HG03521 (cell line): ENCODE results near the gene SELL.
A peak's percentile ranks its signal among the peaks of the same experiment; 100 is the strongest.
"Not testable (repeated sequence)": the region's sequence is repeated elsewhere in the genome, so short reads cannot be mapped to it uniquely, and the experiment has no call there.

Experiments used
- ATAC-seq: cut with Tn5 transposase; IDR thresholded peaks from one replicate; pipeline ENCODE4 v1.9.1; 2021; ENCODE audit warnings: mild to moderate bottlenecking, moderate library complexity; ENCODE audit not compliant: unreplicated experiment

The SELL gene

GRCh38 chr1:169711469-169712308 is at the start of gene SELL:
SELL (minus strand) TSS chr1:169711620; CDS start chr1:169711498, 122 bp downstream.
- peak; percentile 66 for ATAC-seq

GRCh38 chr1:169759038-169759437 is 47.6 kb upstream of the SELL start:
- ATAC-seq = no peak

DNA sequence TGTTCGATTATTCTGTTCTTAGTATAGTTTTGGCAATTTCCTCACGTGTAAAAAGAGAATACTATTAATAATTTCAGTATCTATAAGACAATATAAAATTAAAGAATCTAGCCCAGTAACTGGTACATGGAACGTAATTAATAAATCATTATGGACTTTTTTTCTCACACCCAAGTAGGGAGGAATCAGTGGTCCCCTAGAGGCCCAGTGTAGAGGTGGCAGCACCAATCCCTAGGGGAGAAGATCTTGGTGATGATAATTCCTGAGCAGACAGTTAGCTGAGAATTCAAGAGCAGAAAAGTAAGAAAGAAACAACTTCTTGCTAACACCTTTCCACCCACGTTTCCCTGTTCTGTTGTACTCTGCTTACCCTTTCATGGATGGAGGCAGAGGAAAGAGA is 42.1 kb upstream of the SELL start:
- no peak for ATAC-seq

- ATAC-seq = no peak
Observed at GRCh38 chr1:169750041-169750440, 38.6 kb upstream of the SELL start.

- ATAC-seq = no peak
Observed at GRCh38 chr1:169746550-169746949, 35.1 kb upstream of the SELL start.

DNA sequence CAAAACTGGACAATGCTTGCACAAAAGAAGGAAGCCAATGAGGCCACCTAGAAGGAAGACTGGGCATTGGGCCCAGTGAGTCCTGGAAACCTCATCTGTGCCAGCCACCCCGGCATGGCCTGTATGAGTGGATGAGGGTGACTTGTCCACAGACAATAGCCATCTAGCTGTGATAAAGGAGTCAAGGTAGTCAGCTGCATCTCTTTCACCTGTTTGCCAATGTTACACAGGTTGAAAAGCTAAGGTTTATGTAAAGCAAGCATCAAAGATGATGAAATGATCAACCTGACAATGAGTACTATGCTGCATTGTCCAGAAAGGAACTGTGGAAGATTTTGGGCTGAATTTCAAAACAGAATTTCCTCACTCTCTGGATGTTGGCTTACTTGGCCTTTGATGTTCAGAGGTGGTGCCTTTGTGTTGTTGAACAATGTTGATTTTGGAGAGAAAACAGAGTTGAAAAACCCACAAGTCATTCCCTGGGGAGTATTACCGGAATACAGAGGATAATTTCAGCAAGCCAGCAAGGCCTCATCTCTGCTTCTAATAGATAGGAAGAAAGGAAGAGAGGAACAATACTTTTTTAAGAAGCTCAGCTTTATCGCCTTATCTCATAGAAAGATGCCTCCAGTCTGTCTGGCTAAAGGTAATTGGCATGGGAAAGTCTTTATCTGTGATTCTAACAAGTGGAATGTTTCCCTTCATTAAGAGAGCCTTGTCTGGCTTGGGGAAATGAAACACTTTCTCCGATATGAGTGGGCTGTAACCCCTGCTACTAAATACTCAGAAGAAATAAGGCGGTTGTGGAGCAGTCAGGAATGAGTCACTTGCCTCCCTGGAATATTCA is 33.8 kb upstream of the SELL start:
- no peak for ATAC-seq

DNA sequence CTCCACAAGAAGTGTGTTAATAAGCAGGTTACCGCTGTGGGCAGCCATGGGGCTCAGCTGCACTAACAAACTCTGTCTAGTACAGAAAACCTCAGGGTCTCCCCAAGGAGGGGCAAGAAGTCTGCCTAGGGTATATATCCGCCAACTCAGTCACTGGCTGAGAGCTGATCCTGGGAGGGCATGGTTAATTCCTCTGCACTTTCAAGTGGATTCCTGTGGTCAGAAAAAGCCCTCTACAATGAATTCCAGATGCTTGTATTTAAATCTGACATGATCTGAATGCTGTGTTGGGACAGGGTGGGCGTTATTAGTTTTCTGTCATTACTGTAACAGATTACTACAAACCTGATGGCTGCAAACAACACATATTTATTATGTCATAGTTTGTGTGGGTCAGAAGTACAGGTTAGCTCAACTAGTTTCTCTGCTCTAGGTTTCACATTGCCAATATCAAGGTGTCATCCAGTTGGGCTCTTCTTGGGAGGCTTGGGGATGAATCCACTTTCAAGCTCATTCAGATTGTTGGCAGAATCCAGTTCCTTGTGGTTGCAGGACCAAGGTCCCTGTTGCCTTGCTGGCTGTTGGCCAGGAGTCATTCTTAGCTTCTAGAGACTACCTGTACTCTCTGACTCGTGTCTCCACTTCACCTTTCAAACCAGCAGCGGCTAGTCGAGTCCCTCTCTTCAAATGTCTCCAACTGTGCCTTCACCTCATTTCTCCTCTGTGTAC is 30.4 kb upstream of the SELL start:
- ATAC-seq = no peak

GRCh38 chr1:169739980-169740379 is 28.6 kb upstream of the SELL start:
- no peak for ATAC-seq

GRCh38 chr1:169733924-169734323 is 22.5 kb upstream of the SELL start, which contains the start of gene SELE:
SELE (minus strand) TSS chr1:169734079; CDS start chr1:169733612, 467 bp downstream.
- no peak for ATAC-seq

DNA sequence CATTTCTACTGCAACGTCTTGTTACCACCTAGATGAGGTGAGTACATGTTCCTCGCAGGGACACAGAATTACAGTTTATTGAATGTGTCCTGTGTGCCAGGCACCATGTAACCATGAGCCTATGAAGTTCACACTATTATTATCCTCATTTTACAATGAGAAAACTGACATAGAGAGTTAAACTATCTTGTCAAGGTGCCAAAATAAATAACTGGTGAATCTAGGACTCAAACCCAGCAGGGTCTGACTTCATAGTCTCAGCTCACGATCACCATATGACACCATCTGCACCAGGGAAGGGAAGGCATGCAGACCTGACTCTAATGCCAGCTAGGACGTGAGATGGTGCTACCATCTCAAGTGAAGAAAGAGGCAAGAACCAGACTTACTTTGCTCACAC is 20.0 kb upstream of the SELL start:
- no peak for ATAC-seq

DNA sequence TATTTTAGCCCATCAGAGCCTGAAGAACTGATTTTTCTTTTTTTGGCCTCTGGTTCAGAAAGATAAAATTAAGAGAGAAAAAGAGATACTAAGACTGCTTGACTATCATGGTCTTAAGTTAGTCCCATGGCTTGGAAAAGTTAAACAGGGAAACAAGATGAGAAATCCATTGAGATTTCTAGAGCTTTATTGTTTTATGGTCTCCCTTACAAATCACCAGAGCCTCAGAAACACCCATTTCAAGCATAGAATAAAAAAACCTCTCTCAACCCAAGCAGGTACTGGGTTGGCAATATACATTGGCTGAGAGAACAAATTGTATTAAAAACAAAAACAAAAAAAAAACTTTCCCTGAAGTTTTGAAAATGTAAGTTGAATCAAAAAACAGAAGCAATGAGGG is 18.6 kb upstream of the SELL start:
- ATAC-seq = no peak

GRCh38 chr1:169727307-169727706 is 15.9 kb upstream of the SELL start:
- no peak for ATAC-seq

- no peak for ATAC-seq
Observed at GRCh38 chr1:169726851-169727250, 15.4 kb upstream of the SELL start.

DNA sequence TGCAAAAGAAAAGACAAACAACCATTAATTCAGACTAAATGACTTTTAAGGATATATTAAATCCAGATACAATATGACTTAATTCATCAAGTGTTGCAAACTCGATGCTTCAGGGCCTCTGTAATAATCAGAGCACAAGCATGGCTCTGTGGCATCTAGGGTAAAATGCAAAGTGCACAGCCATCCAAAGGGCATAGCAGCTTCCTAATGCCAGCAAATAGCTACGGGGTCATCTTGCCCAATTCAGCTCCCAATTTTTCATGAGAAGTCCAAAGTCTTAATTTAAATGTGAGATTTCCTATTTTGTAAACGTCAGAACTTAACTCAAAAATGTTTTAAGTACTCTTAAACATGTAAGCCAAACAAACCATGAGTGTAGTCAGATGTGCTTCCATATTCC is 14.5 kb upstream of the SELL start:
- ATAC-seq = no peak

DNA sequence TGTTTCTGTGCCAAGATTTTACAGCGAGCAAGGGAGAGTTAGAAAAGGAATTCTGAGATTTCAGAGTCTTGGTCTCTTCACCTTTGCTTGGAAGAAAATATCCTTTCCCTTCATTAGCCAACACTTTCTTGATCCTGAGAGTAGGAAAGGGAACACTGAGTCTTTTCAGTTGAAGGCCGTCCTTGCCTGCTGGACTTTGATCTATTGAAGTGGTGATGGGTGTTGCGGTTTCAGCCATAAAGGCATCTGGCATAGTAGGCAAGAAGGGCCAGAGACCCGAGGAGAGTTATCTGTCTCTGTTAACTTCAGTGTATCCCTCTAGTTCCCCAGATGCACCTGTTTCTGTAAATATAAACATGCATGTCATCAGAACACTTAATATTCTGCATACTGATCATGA is 12.7 kb upstream of the SELL start:
- no peak for ATAC-seq

DNA sequence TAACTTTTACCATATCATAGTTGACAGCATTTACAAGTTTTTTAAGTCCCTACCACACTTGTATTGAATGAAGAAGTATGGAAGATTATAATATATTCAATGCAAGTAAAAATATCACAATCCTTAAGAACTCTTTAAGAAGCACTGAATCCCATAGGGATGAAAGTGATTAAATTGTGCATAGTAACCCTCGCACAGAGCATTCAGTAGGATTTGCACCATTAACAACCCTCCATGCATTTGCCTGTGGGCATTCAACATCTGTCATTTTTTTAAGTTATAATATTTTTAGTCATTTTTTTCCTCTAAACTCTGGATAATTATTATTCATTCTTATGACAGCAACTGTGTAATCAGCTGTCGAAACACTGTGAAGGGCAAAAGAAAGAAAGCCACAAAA is 12.3 kb upstream of the SELL start:
- no peak for ATAC-seq

GRCh38 chr1:169722779-169723178 is 11.4 kb upstream of the SELL start:
- ATAC-seq = no peak

GRCh38 chr1:169715100-169715499 is 3.7 kb upstream of the SELL start:
- not testable (repeated sequence) for ATAC-seq

DNA sequence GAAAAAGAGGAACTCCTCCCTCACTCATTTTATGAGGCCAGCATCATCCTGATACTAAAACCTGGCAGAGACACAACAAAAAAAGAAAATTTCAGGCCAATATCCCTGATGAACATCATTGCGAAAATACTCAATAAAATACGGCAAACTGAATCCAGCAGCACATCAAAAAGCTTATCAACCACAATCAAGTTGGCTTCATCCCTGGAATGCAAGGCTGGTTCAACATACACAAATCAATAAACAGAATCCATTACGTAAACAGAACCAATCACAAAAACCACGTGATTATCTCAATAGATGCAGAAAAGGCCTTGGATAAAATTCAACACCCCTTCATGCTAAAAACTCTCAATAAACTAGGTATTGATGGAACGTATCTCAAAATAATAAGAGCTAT is 1.7 kb upstream of the SELL start:
- not testable (repeated sequence) for ATAC-seq

- no peak for ATAC-seq
Observed at GRCh38 chr1:169712309-169712631, 850 bp upstream of the SELL start.

DNA sequence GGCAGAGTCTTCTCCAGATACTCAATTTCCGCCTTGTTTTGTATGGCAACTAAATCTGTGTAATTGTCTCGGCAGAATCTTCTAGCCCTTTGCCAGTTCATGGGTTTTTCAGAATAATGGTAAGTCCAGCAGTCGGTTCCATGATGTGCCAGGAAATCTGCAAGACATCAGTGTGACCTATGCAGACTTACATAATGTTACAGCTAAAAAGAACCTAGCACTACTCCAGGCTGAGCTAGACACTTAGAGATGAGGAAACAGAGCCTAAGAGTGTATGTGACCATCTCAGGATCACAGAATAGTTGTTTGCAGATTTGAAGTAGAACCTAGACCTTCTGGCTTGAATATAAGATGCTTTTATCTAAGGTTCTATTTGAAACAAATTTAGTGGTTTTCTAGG is 2.8 kb downstream of the SELL start:
- no peak for ATAC-seq
